Natural killer cell (primary cell): ENCODE results near the gene PRDM16. TPM values are rescaled to one million over a fixed set of nuclear protein-coding genes. Genes with fewer than 3 reads are reported as not detected.

Experiments used
- ATAC-seq, 3 donors: fragments of 150-1000 bp in 2 of 3; fragments of 200-7000 bp in 1 of 3; cut with Tn5 transposase; 1 replicate in 1 of 3; 2 replicates in 2 of 3; pipeline ENCODE4 v1.10.0; 2021; ENCODE audit warnings: mild to moderate bottlenecking in 2 of 3, moderate library complexity in 2 of 3
- DNase-seq, 2 donors: peaks; one replicate each; pipeline versions ENCODE4 v3.0.0 to v3.0.0-alpha.2; 2013 to 2021; ENCODE audit warnings: mixed read lengths in 1 of 2
- H3K27ac ChIP-seq: one replicate; pipeline ENCODE4 v1.5.1; 2013; ENCODE audit warnings: mild to moderate bottlenecking, low read length
- H3K27me3 ChIP-seq: one replicate; pipeline ENCODE4 v1.6.1; 2013; ENCODE audit warnings: low read length; ENCODE audit not compliant: control insufficient read depth, insufficient read depth
- H3K36me3 ChIP-seq: one replicate; pipeline ENCODE4 v1.6.1; 2013; ENCODE audit warnings: low read length; ENCODE audit not compliant: control insufficient read depth, insufficient read depth
- H3K4me1 ChIP-seq: one replicate; pipeline ENCODE4 v1.6.1; 2013; ENCODE audit warnings: low read length; ENCODE audit not compliant: control insufficient read depth, insufficient read depth
- H3K4me3 ChIP-seq: one replicate; pipeline ENCODE4 v1.5.1; 2013; ENCODE audit warnings: low read length
- H3K9me3 ChIP-seq: one replicate; pipeline ENCODE4 v1.6.1; 2013; ENCODE audit warnings: low read length; ENCODE audit not compliant: control insufficient read depth, insufficient read depth
- H3K27ac Mint-ChIP-seq, 2 donors: one replicate each; pipeline ENCODE4 v1.8.0; 2022; ENCODE audit warnings: mild to moderate bottlenecking in 2 of 2, mixed read lengths in 2 of 2, moderate library complexity in 1 of 2
- H3K27me3 Mint-ChIP-seq, 2 donors: one replicate each; pipeline ENCODE4 v1.8.0; 2022; ENCODE audit warnings: low read depth in 2 of 2, mixed read lengths in 2 of 2
- H3K36me3 Mint-ChIP-seq: one replicate; pipeline ENCODE4 v1.8.0; 2022; ENCODE audit warnings: mixed read lengths
- H3K4me1 Mint-ChIP-seq, 2 donors: one replicate each; pipeline ENCODE4 v1.8.0; 2022; ENCODE audit warnings: mixed read lengths in 2 of 2
- H3K4me3 Mint-ChIP-seq: one replicate; pipeline ENCODE4 v1.8.0; 2022; ENCODE audit warnings: mild to moderate bottlenecking, moderate library complexity, mixed read lengths
- H3K9me3 Mint-ChIP-seq, 2 donors: one replicate each; pipeline ENCODE4 v1.8.0; 2022; ENCODE audit warnings: mixed read lengths in 2 of 2
- CTCF ChIP-seq: fragments of 200-600 bp; IDR thresholded peaks from one replicate; pipeline ENCODE4 v1.8.0; 2022; ENCODE audit warnings: antibody characterized with exemption
- WGBS: methylation state at CpG from one replicate; pipeline ENCODE4 v1.1.7; 2013; ENCODE audit warnings: missing lambda C conversion rate; ENCODE audit not compliant: insufficient coverage; 5-methylcytosine and 5-hydroxymethylcytosine counted together
- intact Hi-C: fragments of 100-400 bp; cut with micrococcal nuclease; formaldehyde crosslinking; loops from one replicate; pipeline ENCODE4 v1.14.2; 2022
- total RNA-seq, 4 donors: library from RNA; stranded (reverse); fragments of 120-200 nt in 1 of 4; gene quantifications; one replicate each; pipeline versions ENCODE4 v1.2.3 to v1.2.4, GENCODE V29; 2013 to 2022

PRDM16 gene
- total RNA-seq, 3 donors from 2014 or later (not counting 1 experiment from before 2014, with no cell fraction given), result 0.25 to 0.64 TPM; not detected in 1

GRCh38 chr1:3425486-3426215 lies 356.6 kb downstream of the PRDM16 start:
- Histone ChIP-seq H3K27ac (no peak overlapping the region), H3K36me3 (no peaks in the 10 kb centered on the region), H3K9me3 (no peaks in the 10 kb centered on the region), H3K4me3 (no peak overlapping the region), H3K4me1 (peaks cover 4% of the 10 kb centered on the region), H3K27me3 (peaks cover 4% of the 10 kb centered on the region)
- Mint-ChIP-seq H3K4me3 (no peak overlapping the region), H3K9me3 (no peaks in the 10 kb centered on the region), H3K27me3 (peaks cover 7 to 11% of the 10 kb centered on the region in 2 donors), H3K4me1 (no peaks in the 10 kb centered on the region), H3K27ac (no peak overlapping the region), H3K36me3 (no peaks in the 10 kb centered on the region)
- no peak for TF ChIP-seq CTCF
- intact Hi-C loops, result loop anchor here (2.0 to 10.0 kb wide), 2 partner anchors 413 to 1011 kb away; partner anchors contain the start of gene PEX10
- no peak for DNase-seq
- ATAC-seq, result no peak
- 95% methylated on average over 42 of the region's 44 CpGs for WGBS

GRCh38 chr1:3426956-3427535 lies 358.0 kb downstream of the PRDM16 start:
- Histone ChIP-seq H3K4me3 (no peak overlapping the region), H3K27ac (no peak overlapping the region), H3K9me3 (no peaks in the 10 kb centered on the region), H3K36me3 (no peaks in the 10 kb centered on the region), H3K4me1 (peaks cover 4% of the 10 kb centered on the region), H3K27me3 (peaks cover 4% of the 10 kb centered on the region)
- H3K4me1 Mint-ChIP-seq, result no peaks in the 10 kb centered on the region
- 88% methylated on average over 20 of the region's 20 CpGs for WGBS
- DNase-seq (no peak), ATAC-seq (peak in 1 of 3 donors; percentile 12)
- no peak overlapping the region for H3K27ac Mint-ChIP-seq
- intact Hi-C loops, result loop anchor here (10.0 kb wide), 1 partner anchor 1012 kb away; the partner anchor contains the start of gene PEX10
- H3K9me3 Mint-ChIP-seq, result no peaks in the 10 kb centered on the region
- peaks cover 0 to 1% of the 10 kb centered on the region in 2 donors for H3K27me3 Mint-ChIP-seq
- no peaks in the 10 kb centered on the region for H3K36me3 Mint-ChIP-seq
- no peak for TF ChIP-seq CTCF
- no peak overlapping the region for H3K4me3 Mint-ChIP-seq

GRCh38 chr1:3427711-3428704 lies 359.0 kb downstream of the PRDM16 start:
- DNase-seq (no peak), ATAC-seq (no peak)
- Mint-ChIP-seq H3K4me1 (no peaks in the 10 kb centered on the region), H3K27me3 (no peaks in the 10 kb centered on the region), H3K36me3 (no peaks in the 10 kb centered on the region), H3K9me3 (no peaks in the 10 kb centered on the region), H3K4me3 (no peak overlapping the region), H3K27ac (no peak overlapping the region)
- WGBS, result 90% methylated on average over 43 of the region's 43 CpGs
- Histone ChIP-seq H3K9me3 (no peaks in the 10 kb centered on the region), H3K27ac (no peak overlapping the region), H3K36me3 (no peaks in the 10 kb centered on the region), H3K27me3 (peaks cover 4% of the 10 kb centered on the region), H3K4me1 (peaks cover 4% of the 10 kb centered on the region), H3K4me3 (no peak overlapping the region)
- intact Hi-C loops, result loop anchor here (10.0 kb wide), 1 partner anchor 1013 kb away; the partner anchor contains the start of gene PEX10
- TF ChIP-seq CTCF, result no peak
